WTC11 (cell line): ENCODE measurements around the gene BAG3. TPM values are rescaled to one million over a fixed set of nuclear protein-coding genes. Genes with fewer than 3 reads are reported as not detected.

Experiments used
- ATAC-seq: fragments of 200-7000 bp; cut with Tn5 transposase; 2 replicates; pipeline ENCODE4 v1.10.0; 2021; ENCODE audit warnings: mild to moderate bottlenecking, moderate library complexity
- CTCF ChIA-PET: fragments of 300-600 bp; sonication (Branson Sonifier 250); formaldehyde crosslinking; loops from one replicate; lab custom pipeline; 2021; ENCODE audit warnings: antibody characterized with exemption; lab: Charles Lee
- POLR2A ChIA-PET: fragments of 350-600 bp; sonication (Branson Sonifier 250); formaldehyde crosslinking; loops from one replicate; lab custom pipeline; 2021; ENCODE audit warnings: antibody characterized with exemption; lab: Charles Lee
- DNase-seq: peaks from one replicate; pipeline ENCODE4 v3.0.0; 2021; ENCODE audit warnings: low spot score
- H3K27ac Mint-ChIP-seq: 2 replicates; pipeline ENCODE4 v1.8.0; 2021; ENCODE audit warnings: mixed read lengths
- H3K27me3 Mint-ChIP-seq: 2 replicates; pipeline ENCODE4 v1.8.0; 2021; ENCODE audit warnings: low read depth, mild to moderate bottlenecking, moderate library complexity, mixed read lengths
- H3K36me3 Mint-ChIP-seq: 2 replicates; pipeline ENCODE4 v1.8.0; 2021; ENCODE audit warnings: mixed read lengths
- H3K4me1 Mint-ChIP-seq: 2 replicates; pipeline ENCODE4 v1.8.0; 2022; ENCODE audit warnings: mixed read lengths
- H3K4me3 Mint-ChIP-seq: 2 replicates; pipeline ENCODE4 v1.8.0; 2021; ENCODE audit warnings: mild to moderate bottlenecking, moderate library complexity, mixed read lengths
- H3K9me3 Mint-ChIP-seq: 2 replicates; pipeline ENCODE4 v1.8.0; 2021; ENCODE audit warnings: mixed read lengths
- ATF1 ChIP-seq: sonication (generic); formaldehyde crosslinking; IDR thresholded peaks from 2 replicates; pipeline ENCODE4 v1.8.1; 2023; ENCODE audit warnings: mild to moderate bottlenecking, moderate library complexity, missing genetic modification reagents
- CREB1 ChIP-seq: sonication (generic); formaldehyde crosslinking; IDR thresholded peaks from 2 replicates; pipeline ENCODE4 v1.8.0; 2023; ENCODE audit warnings: mild to moderate bottlenecking, missing genetic modification reagents
- ELF4 ChIP-seq: sonication (generic); formaldehyde crosslinking; IDR thresholded peaks from 2 replicates; pipeline ENCODE4 v1.8.1; 2022; ENCODE audit warnings: low read depth, mild to moderate bottlenecking, moderate library complexity, missing genetic modification reagents
- ETV6 ChIP-seq: sonication (generic); formaldehyde crosslinking; IDR thresholded peaks from 2 replicates; pipeline ENCODE4 v1.8.1; 2022; ENCODE audit warnings: mild to moderate bottlenecking, missing genetic modification reagents
- FOXJ3 ChIP-seq: sonication (generic); formaldehyde crosslinking; IDR thresholded peaks from 2 replicates; pipeline ENCODE4 v1.9.0; 2021; ENCODE audit warnings: missing genetic modification reagents, mild to moderate bottlenecking, borderline replicate concordance
- KAT7 ChIP-seq: sonication (generic); formaldehyde crosslinking; IDR thresholded peaks from 2 replicates; pipeline ENCODE4 v1.8.1; 2023; ENCODE audit warnings: missing genetic modification reagents, mild to moderate bottlenecking, borderline replicate concordance
- NR2C2 ChIP-seq: sonication (generic); formaldehyde crosslinking; IDR thresholded peaks from 2 replicates; pipeline ENCODE4 v1.8.0; 2022; ENCODE audit warnings: mild to moderate bottlenecking, missing genetic modification reagents
- RORB ChIP-seq: fragments of 250-450 bp; sonication (Bioruptor Pico); IDR thresholded peaks from 2 replicates; pipeline ENCODE4 v1.9.0; 2021; ENCODE audit warnings: mild to moderate bottlenecking
- SOX15 ChIP-seq: fragments of 250-450 bp; sonication (Bioruptor Pico); IDR thresholded peaks from 2 replicates; pipeline ENCODE4 v1.9.0; 2021; ENCODE audit warnings: mild to moderate bottlenecking
- SP1 ChIP-seq: sonication (generic); formaldehyde crosslinking; conservative IDR thresholded peaks from 2 replicates; pipeline ENCODE4 v1.8.1; 2022; ENCODE audit warnings: missing genetic modification reagents
- ZNF121 ChIP-seq: sonication (generic); formaldehyde crosslinking; IDR thresholded peaks from 2 replicates; pipeline ENCODE4 v1.8.0; 2023; ENCODE audit warnings: missing genetic modification reagents
- ZNF138 ChIP-seq: sonication (generic); formaldehyde crosslinking; conservative IDR thresholded peaks from 2 replicates; pipeline ENCODE4 v1.8.1; 2022; ENCODE audit warnings: mild to moderate bottlenecking, moderate library complexity, missing genetic modification reagents
- total RNA-seq: library from RNA; stranded (reverse); gene quantifications from 3 replicates; pipeline ENCODE4 v1.2.3, GENCODE V29; 2021
- TF ChIP-seq, protein P1 (sequence below): sonication (generic); formaldehyde crosslinking; conservative IDR thresholded peaks from 2 replicates; pipeline ENCODE4 v1.8.1; 2023; ENCODE audit warnings: mild to moderate bottlenecking, low read depth, missing genetic modification reagents, moderate library complexity
- TF ChIP-seq, protein P2 (sequence below): sonication (generic); formaldehyde crosslinking; IDR thresholded peaks from 2 replicates; pipeline ENCODE4 v1.8.1; 2023; ENCODE audit warnings: mild to moderate bottlenecking, missing genetic modification reagents, moderate library complexity
- TF ChIP-seq, protein P3 (sequence below): sonication (generic); formaldehyde crosslinking; IDR thresholded peaks from 2 replicates; pipeline ENCODE4 v1.8.1; 2023; ENCODE audit warnings: mild to moderate bottlenecking, missing genetic modification reagents
- TF ChIP-seq, protein P4 (sequence below): sonication (generic); formaldehyde crosslinking; IDR thresholded peaks from 2 replicates; pipeline ENCODE4 v1.8.1; 2023; ENCODE audit warnings: mild to moderate bottlenecking, moderate library complexity, missing genetic modification reagents
- TF ChIP-seq, protein P5 (sequence below): sonication (generic); formaldehyde crosslinking; IDR thresholded peaks from 2 replicates; pipeline ENCODE4 v1.8.1; 2022; ENCODE audit warnings: mild to moderate bottlenecking, missing genetic modification reagents, moderate library complexity, borderline replicate concordance
- TF ChIP-seq, protein P6 (sequence below): sonication (generic); formaldehyde crosslinking; IDR thresholded peaks from 2 replicates; pipeline ENCODE4 v1.8.1; 2022; ENCODE audit warnings: mild to moderate bottlenecking, moderate library complexity, missing genetic modification reagents
- TF ChIP-seq, protein P7 (sequence below): sonication (generic); formaldehyde crosslinking; IDR thresholded peaks from 2 replicates; pipeline ENCODE4 v1.8.1; 2022; ENCODE audit warnings: low read depth, missing genetic modification reagents, borderline replicate concordance
- TF ChIP-seq, protein P8 (sequence below): sonication (generic); formaldehyde crosslinking; IDR thresholded peaks from 2 replicates; pipeline ENCODE4 v1.8.1; 2023; ENCODE audit warnings: mild to moderate bottlenecking, missing genetic modification reagents

BAG3 gene
- total RNA-seq, 1 experiment from 2014 or later, result 15.7 TPM

DNA sequence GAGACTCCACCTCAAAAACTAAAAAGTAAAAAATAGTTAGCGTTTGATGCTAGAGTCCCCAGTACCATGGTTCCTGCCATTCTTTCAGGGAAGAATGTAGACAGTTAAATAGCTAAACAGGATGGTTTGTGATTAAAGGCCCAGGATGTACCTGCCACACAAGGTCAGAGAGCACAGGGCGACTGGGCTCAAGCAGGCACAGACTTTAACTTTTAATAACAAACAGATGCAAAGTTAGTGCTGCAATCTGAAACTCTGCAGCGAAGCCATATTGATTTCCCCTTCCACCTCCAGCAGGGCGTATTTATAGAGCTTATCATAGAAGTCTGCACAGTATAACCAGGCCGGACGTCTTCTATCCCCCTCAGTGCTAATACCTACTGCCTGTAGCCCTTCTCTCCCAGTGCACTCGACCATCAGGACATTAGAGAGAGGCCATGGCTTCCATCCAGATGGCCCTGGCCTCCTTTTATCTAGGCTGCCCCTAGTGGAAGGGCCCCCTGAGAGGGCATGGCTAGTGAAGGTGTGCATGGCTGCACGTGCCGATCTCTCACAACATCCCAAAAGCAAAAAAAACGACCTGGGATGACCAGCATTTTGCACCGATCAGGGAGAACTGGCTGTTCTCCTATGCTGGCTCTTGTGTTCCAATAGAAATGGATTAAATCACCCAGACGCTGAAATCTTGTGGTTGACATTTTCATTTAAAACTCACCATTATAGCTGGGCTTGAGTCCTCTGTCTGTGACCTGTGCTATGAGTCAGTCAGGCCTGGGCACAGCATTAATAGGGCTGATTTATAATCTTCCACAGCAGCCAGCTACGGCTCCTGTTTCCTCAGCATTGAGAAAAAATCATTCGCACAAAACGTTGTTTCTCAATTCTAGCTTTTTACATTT, 7.6 kb upstream of the BAG3 start:
- Mint-ChIP-seq H3K4me3 (no peak overlapping the region), H3K36me3 (peaks cover 4% of the 10 kb centered on the region; the same call in 1 of the 2 replicates), H3K9me3 (peaks cover 9% of the 10 kb centered on the region), H3K4me1 (peaks cover 7% of the 10 kb centered on the region; the same call in 1 of the 2 replicates), H3K27ac (no peak overlapping the region; the same call in 1 of the 2 replicates), H3K27me3 (no peaks in the 10 kb centered on the region; the same call in 1 of the 2 replicates)
- ChIA-PET CTCF (interaction anchor here (0.7 to 2.0 kb wide), 19 partner anchors 9 to 216 kb away, joined by 3 to 18 read pairs (median 5); partner anchors contain the start of gene INPP5F), POLR2A (no interaction called here)
- DNase-seq (no peak), ATAC-seq (peak; percentile 34; the same call in 1 of the 2 replicates)
- TF ChIP-seq, protein P1, sequence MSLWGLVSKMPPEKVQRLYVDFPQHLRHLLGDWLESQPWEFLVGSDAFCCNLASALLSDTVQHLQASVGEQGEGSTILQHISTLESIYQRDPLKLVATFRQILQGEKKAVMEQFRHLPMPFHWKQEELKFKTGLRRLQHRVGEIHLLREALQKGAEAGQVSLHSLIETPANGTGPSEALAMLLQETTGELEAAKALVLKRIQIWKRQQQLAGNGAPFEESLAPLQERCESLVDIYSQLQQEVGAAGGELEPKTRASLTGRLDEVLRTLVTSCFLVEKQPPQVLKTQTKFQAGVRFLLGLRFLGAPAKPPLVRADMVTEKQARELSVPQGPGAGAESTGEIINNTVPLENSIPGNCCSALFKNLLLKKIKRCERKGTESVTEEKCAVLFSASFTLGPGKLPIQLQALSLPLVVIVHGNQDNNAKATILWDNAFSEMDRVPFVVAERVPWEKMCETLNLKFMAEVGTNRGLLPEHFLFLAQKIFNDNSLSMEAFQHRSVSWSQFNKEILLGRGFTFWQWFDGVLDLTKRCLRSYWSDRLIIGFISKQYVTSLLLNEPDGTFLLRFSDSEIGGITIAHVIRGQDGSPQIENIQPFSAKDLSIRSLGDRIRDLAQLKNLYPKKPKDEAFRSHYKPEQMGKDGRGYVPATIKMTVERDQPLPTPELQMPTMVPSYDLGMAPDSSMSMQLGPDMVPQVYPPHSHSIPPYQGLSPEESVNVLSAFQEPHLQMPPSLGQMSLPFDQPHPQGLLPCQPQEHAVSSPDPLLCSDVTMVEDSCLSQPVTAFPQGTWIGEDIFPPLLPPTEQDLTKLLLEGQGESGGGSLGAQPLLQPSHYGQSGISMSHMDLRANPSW (CRISPR knock-in tag), result no peak
- TF ChIP-seq, protein P2, sequence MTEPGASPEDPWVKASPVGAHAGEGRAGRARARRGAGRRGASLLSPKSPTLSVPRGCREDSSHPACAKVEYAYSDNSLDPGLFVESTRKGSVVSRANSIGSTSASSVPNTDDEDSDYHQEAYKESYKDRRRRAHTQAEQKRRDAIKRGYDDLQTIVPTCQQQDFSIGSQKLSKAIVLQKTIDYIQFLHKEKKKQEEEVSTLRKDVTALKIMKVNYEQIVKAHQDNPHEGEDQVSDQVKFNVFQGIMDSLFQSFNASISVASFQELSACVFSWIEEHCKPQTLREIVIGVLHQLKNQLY (CRISPR knock-in tag), result no peak
- TF ChIP-seq ELF4 (CRISPR knock-in tag), result no peak
- no peak for TF ChIP-seq ETV6 (CRISPR knock-in tag)
- TF ChIP-seq, protein P3, sequence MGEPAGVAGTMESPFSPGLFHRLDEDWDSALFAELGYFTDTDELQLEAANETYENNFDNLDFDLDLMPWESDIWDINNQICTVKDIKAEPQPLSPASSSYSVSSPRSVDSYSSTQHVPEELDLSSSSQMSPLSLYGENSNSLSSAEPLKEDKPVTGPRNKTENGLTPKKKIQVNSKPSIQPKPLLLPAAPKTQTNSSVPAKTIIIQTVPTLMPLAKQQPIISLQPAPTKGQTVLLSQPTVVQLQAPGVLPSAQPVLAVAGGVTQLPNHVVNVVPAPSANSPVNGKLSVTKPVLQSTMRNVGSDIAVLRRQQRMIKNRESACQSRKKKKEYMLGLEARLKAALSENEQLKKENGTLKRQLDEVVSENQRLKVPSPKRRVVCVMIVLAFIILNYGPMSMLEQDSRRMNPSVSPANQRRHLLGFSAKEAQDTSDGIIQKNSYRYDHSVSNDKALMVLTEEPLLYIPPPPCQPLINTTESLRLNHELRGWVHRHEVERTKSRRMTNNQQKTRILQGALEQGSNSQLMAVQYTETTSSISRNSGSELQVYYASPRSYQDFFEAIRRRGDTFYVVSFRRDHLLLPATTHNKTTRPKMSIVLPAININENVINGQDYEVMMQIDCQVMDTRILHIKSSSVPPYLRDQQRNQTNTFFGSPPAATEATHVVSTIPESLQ, result no peak
- no peak for TF ChIP-seq SOX15
- TF ChIP-seq, protein P4, sequence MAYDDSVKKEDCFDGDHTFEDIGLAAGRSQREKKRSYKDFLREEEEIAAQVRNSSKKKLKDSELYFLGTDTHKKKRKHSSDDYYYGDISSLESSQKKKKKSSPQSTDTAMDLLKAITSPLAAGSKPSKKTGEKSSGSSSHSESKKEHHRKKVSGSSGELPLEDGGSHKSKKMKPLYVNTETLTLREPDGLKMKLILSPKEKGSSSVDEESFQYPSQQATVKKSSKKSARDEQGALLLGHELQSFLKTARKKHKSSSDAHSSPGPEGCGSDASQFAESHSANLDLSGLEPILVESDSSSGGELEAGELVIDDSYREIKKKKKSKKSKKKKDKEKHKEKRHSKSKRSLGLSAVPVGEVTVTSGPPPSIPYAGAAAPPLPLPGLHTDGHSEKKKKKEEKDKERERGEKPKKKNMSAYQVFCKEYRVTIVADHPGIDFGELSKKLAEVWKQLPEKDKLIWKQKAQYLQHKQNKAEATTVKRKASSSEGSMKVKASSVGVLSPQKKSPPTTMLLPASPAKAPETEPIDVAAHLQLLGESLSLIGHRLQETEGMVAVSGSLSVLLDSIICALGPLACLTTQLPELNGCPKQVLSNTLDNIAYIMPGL (CRISPR knock-in tag), result no peak
- TF ChIP-seq, protein P5, sequence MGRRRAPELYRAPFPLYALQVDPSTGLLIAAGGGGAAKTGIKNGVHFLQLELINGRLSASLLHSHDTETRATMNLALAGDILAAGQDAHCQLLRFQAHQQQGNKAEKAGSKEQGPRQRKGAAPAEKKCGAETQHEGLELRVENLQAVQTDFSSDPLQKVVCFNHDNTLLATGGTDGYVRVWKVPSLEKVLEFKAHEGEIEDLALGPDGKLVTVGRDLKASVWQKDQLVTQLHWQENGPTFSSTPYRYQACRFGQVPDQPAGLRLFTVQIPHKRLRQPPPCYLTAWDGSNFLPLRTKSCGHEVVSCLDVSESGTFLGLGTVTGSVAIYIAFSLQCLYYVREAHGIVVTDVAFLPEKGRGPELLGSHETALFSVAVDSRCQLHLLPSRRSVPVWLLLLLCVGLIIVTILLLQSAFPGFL (CRISPR knock-in tag), result no peak
- no peak for TF ChIP-seq ZNF138 (CRISPR knock-in tag)
- no peak for TF ChIP-seq ATF1 (CRISPR knock-in tag)
- TF ChIP-seq KAT7, result no peak
- TF ChIP-seq, protein P6, sequence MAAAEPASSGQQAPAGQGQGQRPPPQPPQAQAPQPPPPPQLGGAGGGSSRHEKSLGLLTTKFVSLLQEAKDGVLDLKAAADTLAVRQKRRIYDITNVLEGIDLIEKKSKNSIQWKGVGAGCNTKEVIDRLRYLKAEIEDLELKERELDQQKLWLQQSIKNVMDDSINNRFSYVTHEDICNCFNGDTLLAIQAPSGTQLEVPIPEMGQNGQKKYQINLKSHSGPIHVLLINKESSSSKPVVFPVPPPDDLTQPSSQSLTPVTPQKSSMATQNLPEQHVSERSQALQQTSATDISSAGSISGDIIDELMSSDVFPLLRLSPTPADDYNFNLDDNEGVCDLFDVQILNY (CRISPR knock-in tag), result no peak
- TF ChIP-seq CREB1 (CRISPR knock-in tag), result no peak
- TF ChIP-seq ZNF121, result no peak
- no peak for TF ChIP-seq NR2C2 (CRISPR knock-in tag)
- TF ChIP-seq SP1 (CRISPR knock-in tag), result no peak
- TF ChIP-seq, protein P7, sequence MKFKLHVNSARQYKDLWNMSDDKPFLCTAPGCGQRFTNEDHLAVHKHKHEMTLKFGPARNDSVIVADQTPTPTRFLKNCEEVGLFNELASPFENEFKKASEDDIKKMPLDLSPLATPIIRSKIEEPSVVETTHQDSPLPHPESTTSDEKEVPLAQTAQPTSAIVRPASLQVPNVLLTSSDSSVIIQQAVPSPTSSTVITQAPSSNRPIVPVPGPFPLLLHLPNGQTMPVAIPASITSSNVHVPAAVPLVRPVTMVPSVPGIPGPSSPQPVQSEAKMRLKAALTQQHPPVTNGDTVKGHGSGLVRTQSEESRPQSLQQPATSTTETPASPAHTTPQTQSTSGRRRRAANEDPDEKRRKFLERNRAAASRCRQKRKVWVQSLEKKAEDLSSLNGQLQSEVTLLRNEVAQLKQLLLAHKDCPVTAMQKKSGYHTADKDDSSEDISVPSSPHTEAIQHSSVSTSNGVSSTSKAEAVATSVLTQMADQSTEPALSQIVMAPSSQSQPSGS (CRISPR knock-in tag), result no peak
- TF ChIP-seq, protein P8, sequence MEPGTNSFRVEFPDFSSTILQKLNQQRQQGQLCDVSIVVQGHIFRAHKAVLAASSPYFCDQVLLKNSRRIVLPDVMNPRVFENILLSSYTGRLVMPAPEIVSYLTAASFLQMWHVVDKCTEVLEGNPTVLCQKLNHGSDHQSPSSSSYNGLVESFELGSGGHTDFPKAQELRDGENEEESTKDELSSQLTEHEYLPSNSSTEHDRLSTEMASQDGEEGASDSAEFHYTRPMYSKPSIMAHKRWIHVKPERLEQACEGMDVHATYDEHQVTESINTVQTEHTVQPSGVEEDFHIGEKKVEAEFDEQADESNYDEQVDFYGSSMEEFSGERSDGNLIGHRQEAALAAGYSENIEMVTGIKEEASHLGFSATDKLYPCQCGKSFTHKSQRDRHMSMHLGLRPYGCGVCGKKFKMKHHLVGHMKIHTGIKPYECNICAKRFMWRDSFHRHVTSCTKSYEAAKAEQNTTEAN, result no peak
- TF ChIP-seq RORB (CRISPR knock-in tag), result no peak
- TF ChIP-seq FOXJ3, result no peak
